NCI-H2196 treated with DMSO at 0.1 percent for 48 hours (cell line): Measurements from ENCODE around the gene EIF3A.
"Not testable (repeated sequence)": the region's sequence is repeated elsewhere in the genome, so short reads cannot be mapped to it uniquely, and the experiment has no call there.

Experiments
- DNase-seq: peaks from one replicate; lab custom pipeline; 2025; ENCODE audit not compliant: unreplicated experiment; lab: John Stamatoyannopoulos, UW

EIF3A gene, protein sequence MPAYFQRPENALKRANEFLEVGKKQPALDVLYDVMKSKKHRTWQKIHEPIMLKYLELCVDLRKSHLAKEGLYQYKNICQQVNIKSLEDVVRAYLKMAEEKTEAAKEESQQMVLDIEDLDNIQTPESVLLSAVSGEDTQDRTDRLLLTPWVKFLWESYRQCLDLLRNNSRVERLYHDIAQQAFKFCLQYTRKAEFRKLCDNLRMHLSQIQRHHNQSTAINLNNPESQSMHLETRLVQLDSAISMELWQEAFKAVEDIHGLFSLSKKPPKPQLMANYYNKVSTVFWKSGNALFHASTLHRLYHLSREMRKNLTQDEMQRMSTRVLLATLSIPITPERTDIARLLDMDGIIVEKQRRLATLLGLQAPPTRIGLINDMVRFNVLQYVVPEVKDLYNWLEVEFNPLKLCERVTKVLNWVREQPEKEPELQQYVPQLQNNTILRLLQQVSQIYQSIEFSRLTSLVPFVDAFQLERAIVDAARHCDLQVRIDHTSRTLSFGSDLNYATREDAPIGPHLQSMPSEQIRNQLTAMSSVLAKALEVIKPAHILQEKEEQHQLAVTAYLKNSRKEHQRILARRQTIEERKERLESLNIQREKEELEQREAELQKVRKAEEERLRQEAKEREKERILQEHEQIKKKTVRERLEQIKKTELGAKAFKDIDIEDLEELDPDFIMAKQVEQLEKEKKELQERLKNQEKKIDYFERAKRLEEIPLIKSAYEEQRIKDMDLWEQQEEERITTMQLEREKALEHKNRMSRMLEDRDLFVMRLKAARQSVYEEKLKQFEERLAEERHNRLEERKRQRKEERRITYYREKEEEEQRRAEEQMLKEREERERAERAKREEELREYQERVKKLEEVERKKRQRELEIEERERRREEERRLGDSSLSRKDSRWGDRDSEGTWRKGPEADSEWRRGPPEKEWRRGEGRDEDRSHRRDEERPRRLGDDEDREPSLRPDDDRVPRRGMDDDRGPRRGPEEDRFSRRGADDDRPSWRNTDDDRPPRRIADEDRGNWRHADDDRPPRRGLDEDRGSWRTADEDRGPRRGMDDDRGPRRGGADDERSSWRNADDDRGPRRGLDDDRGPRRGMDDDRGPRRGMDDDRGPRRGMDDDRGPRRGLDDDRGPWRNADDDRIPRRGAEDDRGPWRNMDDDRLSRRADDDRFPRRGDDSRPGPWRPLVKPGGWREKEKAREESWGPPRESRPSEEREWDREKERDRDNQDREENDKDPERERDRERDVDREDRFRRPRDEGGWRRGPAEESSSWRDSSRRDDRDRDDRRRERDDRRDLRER (N-terminal part only)

GRCh38 chr10:119080521-119081259 is at the start of gene EIF3A:
Gene EIF3A, minus strand, starts transcription at chr10:119080817. Its CDS starts 141 bp downstream, at chr10:119080676.
- peak; percentile 53 for DNase-seq

DNA sequence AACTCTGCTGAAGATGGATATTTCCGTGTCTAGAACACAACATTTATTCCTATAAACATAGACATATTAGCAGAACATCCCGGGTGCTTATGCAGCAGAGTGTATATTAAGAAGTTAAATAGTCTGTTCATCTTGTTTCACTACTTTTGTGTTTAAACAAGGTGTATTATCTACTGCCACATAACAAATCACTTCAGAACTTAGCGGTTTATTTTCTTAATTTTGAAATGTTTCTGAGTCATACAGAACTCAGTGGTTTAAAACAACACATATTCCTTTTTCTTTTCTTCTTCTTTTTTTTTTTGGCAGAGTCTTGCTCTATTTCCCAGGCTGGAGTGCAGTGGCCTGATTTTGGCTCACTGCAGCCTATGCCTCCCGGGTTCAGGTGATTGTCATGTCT is 49.1 kb upstream of the EIF3A start:
- DNase-seq, result no peak

GRCh38 chr10:119125942-119126341 is 45.3 kb upstream of the EIF3A start:
- no peak for DNase-seq

DNA sequence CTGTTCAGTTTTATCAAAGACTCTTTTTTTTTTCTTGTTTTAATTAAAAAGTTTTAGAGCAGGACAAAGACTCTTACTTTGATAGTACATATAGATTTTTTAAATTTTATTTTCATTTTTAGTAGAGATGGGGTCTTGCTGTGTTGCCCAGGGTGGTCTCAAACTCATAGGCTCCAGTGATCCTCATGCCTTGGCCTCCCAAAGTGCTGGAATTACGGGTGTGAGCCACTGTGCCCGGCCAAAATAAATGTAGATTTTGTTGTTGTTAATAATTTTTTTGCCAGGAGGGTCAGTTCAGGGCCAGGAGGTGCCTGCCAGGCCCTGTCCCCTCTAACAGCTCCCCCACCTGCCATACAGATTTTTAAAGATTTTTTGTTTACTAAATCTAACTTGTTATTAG is 40.3 kb upstream of the EIF3A start:
- no peak for DNase-seq

- no peak for DNase-seq
These were observed 39.8 kb upstream of the EIF3A start for GRCh38 chr10:119120413-119120867.

GRCh38 chr10:119119400-119119799 is 38.8 kb upstream of the EIF3A start:
- DNase-seq, result no peak

GRCh38 chr10:119118231-119118630 is 37.6 kb upstream of the EIF3A start:
- no peak for DNase-seq

- no peak for DNase-seq
These were observed 35.8 kb upstream of the EIF3A start for GRCh38 chr10:119116326-119116951.

GRCh38 chr10:119115926-119116325 is 35.3 kb upstream of the EIF3A start:
- no peak for DNase-seq

DNA sequence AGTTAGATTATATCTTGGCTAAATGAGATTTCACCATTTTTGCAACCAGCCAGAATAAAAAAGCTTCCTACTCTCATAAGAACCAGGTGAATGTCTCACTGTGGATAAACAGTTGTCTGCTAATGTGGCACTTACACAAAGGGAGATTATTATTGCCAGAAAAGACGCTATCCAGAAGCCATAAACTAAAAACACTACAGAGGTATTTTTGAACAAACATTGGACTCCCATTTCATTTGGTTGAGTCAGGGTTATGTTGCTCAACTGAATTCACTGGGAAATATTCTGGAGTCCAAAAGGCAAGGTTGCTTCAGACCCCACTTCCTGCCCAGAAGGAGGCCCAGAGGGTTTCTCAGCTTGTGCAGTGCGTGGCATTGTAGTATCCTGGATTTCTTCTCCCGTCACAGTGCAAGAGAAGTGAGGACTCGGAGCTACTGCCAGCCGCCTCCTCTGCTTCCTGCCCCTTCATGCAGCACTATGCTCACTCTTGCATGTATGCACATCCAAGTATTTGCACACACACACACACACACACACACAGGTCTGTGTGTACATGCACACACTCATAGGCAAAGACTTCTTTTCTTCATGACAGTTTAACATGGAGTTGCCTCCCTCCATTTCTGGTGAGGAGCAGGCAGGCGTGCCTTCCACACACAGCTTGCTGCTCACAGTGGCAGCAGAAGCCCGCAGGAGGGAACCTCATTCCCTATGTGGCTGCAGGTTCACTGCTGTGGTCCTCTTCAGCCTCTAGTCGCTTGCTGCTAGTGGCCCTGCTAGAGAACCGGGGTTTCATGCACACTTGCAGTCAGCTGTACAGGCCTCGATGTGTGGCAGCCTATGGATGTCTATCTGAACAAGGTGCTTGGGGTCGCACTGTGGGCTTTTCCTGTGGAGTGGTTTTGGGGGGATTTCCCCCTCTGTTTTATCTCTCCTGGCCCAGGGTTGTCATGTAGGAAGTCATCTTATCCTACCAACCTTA is 33.4 kb upstream of the EIF3A start:
- no peak for DNase-seq

- no peak for DNase-seq
These were observed 31.4 kb upstream of the EIF3A start for GRCh38 chr10:119112056-119112455.

DNA sequence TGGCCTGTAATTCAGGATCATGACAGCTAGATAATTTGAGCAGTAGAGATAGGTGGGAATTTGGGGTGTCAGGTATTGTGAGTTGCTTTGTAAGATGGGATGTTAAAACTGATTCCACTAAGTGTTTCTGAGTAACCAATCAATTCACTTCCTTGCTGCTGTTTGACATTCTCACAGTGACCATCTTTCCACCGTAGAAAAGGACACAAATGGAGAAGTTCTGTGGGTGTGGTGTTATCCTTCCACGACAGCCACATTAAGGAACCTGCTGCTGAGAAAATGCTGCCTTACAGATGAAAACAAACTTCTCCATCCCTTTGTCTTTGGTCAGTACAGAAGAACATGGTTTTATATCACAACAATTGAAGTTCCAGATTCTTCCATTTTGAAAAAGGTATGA is 27.2 kb upstream of the EIF3A start:
- DNase-seq, result not testable (repeated sequence)

GRCh38 chr10:119107106-119107505 is 26.5 kb upstream of the EIF3A start:
- DNase-seq, result not testable (repeated sequence)

GRCh38 chr10:119105899-119106298 is 25.3 kb upstream of the EIF3A start:
- DNase-seq, result not testable (repeated sequence)

- DNase-seq, result no peak
These were observed 24.5 kb upstream of the EIF3A start for GRCh38 chr10:119105155-119105554.

GRCh38 chr10:119104654-119105015 is 24.0 kb upstream of the EIF3A start:
- DNase-seq, result no peak

DNA sequence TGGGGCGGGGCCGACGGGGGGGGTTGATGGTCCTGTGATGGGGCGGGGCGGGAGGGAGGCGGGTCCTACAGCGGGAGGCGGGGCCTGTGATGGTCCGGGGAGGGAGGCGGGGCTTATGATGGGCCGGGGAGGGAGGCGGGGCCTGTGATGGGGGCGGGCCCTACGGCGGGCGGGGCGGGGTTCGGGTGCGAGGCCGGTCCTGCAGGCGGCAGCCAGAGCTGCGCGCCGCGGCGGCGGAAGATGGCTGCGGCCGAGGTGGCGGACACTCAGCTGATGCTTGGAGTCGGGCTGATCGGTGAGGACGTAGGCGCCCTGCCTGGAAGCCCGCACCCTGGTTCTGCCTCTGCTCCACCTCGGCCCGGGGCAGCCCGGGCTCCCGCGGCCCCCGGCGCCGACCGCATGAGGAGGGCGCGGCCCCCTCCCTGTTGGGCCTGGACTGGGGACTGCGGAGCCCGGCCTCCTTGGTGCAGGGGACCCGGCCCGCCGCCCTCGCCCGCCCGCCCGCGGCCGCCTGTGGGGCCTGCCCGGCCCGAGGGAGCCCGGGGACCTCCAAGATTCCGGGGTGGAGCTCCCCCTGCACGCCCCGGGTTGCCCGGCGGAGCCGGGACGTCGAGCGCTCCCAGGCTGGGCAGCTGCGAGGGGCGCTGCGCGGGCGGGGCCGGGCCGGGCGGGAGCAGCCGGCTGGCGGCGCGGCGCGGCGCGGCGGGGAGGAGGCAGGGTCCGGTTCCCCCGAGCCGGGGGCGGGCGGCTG is 23.5 kb upstream of the EIF3A start, which contains the start of gene DENND10:
Gene DENND10, plus strand, starts transcription at position 211 of the 751 bp plus-strand sequence. Its CDS starts 30 bp downstream, at position 241.
- DNase-seq, result no peak
